Immature natural killer cell (primary cell): ENCODE data around the gene CPNE4. TPM values are rescaled to one million over a fixed set of nuclear protein-coding genes. Genes with fewer than 3 reads are reported as not detected.

Experiments used
- DNase-seq, 3 donors: peaks; one replicate each; pipeline ENCODE4 v3.0.0; 2022; ENCODE audit warnings: mixed read lengths in 1 of 3
- H3K27ac Mint-ChIP-seq, 6 donors: one replicate each; pipeline ENCODE4 v1.8.0; 2020; ENCODE audit warnings: mixed read lengths in 6 of 6, mild to moderate bottlenecking in 5 of 6, inconsistent platforms in 4 of 6, moderate library complexity in 3 of 6
- H3K27me3 Mint-ChIP-seq, 3 donors: one replicate each; pipeline ENCODE4 v1.8.0; 2020 to 2021; ENCODE audit warnings: low read depth in 3 of 3, mild to moderate bottlenecking in 3 of 3, mixed read lengths in 3 of 3, moderate library complexity in 3 of 3, inconsistent platforms in 1 of 3
- H3K36me3 Mint-ChIP-seq, 3 donors: one replicate each; pipeline ENCODE4 v1.8.0; 2020; ENCODE audit warnings: mixed read lengths in 3 of 3, inconsistent platforms in 2 of 3, mild to moderate bottlenecking in 2 of 3
- H3K4me1 Mint-ChIP-seq, 2 donors: one replicate each; pipeline ENCODE4 v1.8.0; 2020; ENCODE audit warnings: inconsistent platforms in 2 of 2, mild to moderate bottlenecking in 2 of 2, mixed read lengths in 2 of 2, moderate library complexity in 1 of 2
- H3K4me3 Mint-ChIP-seq, 5 donors: one replicate each; pipeline ENCODE4 v1.8.0; 2020; ENCODE audit warnings: mild to moderate bottlenecking in 5 of 5, mixed read lengths in 5 of 5, inconsistent platforms in 3 of 5, moderate library complexity in 3 of 5
- H3K9me3 Mint-ChIP-seq, 6 donors: one replicate each; pipeline ENCODE4 v1.8.0; 2020; ENCODE audit warnings: mild to moderate bottlenecking in 6 of 6, mixed read lengths in 6 of 6, inconsistent platforms in 4 of 6, moderate library complexity in 3 of 6
- polyA plus RNA-seq, 3 donors: library from polyadenylated mRNA; unstranded; fragments of 300-500 nt; fragmentation: Illumina TruSeq; gene quantifications; one replicate each; pipeline ENCODE4 v1.2.3, GENCODE V29; 2021

CPNE4 gene
- polyA plus RNA-seq, 3 donors from 2014 or later, result not detected

DNA sequence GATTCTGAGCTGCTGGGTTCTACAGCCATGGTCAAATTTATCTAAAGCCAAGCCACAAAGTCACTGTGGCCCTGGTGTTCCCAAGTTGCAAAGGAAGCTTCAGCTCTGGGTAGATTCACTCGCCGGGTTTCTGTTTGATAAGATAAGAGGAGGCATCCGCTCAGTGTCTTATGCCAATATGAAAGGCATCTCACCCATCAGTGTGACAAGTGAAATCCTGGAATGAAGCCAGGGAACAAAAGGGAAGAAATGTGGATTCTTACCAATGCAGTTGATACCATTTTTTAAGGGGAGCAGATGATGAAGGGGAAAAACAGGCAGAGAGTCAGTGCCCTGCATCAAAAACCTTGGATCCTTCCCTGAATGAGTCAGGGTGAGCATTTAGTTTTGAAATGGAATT lies 2.8 kb upstream of the CPNE4 start:
- peaks cover 0 to 3% (median 3%) of the 10 kb centered on the region in 3 donors for H3K36me3 Mint-ChIP-seq
- DNase-seq, result no peak
- H3K27ac Mint-ChIP-seq, result no peak overlapping the region
- peaks cover 2 to 7% of the 10 kb centered on the region in 2 donors for H3K4me1 Mint-ChIP-seq
- H3K27me3 Mint-ChIP-seq, result peaks cover 6 to 44% (median 18%) of the 10 kb centered on the region in 3 donors
- peaks cover 2 to 26% (median 6%) of the 10 kb centered on the region in 6 donors for H3K9me3 Mint-ChIP-seq
- H3K4me3 Mint-ChIP-seq, result no peak overlapping the region

DNA sequence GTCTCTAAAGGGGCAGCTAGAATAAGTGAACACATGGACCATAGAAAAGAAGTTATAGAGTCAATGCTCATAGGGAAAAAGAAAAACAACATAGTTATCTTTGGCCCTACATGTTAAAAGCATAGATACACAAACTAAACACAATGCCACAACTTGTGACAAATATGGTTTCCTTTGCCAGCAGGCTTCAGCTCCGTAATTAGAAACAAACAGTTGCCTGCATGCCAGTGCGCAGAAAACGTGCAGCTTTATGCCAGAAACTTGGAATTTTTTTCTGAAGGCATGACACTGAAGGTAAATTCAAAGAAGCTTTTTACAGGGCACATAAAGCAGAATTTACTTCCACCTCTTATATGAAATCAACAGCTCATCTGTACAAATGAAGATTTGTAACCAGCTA lies 2.2 kb upstream of the CPNE4 start:
- Mint-ChIP-seq H3K4me3 (no peak overlapping the region), H3K36me3 (peaks cover 0 to 3% (median 3%) of the 10 kb centered on the region in 3 donors), H3K27ac (no peak overlapping the region), H3K9me3 (peaks cover 2 to 26% (median 6%) of the 10 kb centered on the region in 6 donors), H3K27me3 (peaks cover 6 to 44% (median 18%) of the 10 kb centered on the region in 3 donors), H3K4me1 (peaks cover 2 to 7% of the 10 kb centered on the region in 2 donors)
- no peak for DNase-seq

DNA sequence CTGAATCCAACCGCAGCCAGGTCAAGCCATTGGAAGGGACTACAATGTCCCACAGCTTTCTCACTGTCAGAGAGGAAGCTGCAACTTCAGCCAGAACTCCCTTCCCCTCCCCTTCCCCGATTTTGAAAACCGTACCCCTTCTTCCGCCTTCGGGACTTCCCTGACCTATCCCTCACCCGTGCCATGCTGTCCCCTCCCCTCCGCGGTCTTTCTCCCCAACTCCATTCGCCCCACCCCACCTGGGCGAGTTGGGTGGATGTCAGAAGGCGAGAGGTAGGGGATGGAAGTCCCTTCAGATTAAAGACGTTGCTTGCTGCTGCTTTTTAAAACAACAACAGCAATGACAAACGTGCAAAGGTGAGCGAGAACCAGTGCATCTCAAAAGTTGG lies 723 bp downstream of the CPNE4 start:
- peaks cover 2 to 26% (median 6%) of the 10 kb centered on the region in 6 donors for H3K9me3 Mint-ChIP-seq
- DNase-seq, result no peak
- peaks cover 0 to 3% (median 3%) of the 10 kb centered on the region in 3 donors for H3K36me3 Mint-ChIP-seq
- H3K4me1 Mint-ChIP-seq, result peaks cover 2 to 7% of the 10 kb centered on the region in 2 donors
- H3K4me3 Mint-ChIP-seq, result peak overlapping the region in 1 of 5 donors; percentile 54
- peaks cover 9 to 47% (median 21%) of the 10 kb centered on the region in 3 donors for H3K27me3 Mint-ChIP-seq
- H3K27ac Mint-ChIP-seq, result no peak overlapping the region

DNA sequence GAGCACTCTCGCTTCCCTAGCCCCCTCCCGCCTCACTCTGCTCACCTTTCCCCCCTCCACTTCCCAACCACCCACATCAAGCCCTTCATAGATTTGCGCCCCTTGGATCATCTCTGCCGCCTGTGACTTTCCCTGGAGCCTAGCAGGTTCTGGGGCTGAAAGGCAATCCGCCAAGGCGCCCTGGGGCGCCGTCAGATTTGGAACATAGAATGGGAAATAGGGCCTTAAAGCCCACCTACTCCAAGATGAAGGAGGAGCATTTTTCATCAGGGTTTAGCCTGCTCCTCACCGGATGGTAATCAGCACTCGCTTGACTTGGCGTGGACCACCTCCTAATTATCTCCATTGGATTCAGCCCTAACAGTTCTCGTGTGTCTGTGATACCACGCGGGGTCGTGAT lies 1.3 kb downstream of the CPNE4 start:
- Mint-ChIP-seq H3K4me3 (no peak overlapping the region), H3K27ac (no peak overlapping the region), H3K4me1 (peaks cover 2 to 7% of the 10 kb centered on the region in 2 donors), H3K27me3 (peaks cover 9 to 47% (median 21%) of the 10 kb centered on the region in 3 donors), H3K36me3 (peaks cover 0 to 3% (median 3%) of the 10 kb centered on the region in 3 donors), H3K9me3 (peaks cover 2 to 26% (median 6%) of the 10 kb centered on the region in 6 donors)
- no peak for DNase-seq

DNA sequence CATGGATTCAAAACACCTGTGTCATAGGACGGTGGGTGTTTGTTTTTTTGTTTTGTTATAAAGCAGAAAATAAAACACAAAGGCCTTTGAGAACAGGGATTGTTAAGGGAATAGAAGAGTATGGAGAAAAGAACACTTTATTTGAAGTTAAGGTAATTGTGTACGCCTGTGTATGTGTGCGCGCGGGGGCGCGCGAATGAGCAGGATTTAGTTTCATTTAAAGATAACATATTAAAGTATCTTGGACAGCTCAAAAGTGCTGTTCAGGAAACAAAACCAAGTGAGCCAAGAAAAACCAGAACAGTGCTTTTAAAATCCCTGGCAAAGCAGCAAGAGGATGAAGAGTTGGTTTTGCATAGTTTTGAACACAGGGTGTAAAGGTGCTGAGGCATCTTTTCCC lies 1.9 kb downstream of the CPNE4 start:
- peaks cover 2 to 26% (median 6%) of the 10 kb centered on the region in 6 donors for H3K9me3 Mint-ChIP-seq

DNA sequence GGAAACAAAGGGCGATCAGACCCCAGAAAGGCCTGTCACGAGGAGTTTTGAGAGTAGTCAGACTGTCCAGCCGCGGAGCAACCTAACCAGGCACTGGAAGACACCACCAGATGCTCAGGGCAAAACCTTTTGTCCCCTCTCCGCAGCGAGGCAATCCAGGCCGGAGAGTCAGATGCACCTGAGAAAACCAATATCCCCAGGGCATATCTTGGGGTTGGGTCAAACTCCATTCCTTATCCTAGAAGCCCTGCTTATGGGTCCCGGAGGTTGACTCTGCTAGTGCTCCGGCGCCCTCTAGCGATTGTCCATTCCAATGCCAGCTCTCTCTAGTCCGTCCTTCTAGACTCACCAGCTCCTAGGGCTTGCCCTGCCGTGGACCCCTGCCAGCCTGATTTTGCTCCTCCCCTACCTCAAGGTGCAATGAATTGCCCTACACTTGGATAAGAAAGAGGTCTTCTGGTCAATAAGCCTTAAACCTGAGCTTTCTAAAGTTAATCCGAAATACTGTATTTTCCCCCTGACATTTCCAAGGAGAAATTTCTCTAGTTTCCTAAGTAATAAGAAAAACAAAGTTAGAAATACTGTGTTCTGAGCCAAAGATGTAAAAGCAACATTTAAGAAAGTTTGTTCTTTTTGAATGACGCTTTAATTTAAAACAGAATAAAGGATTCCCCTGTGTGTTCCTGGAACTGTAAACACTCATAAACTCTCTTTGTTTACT lies 5.5 kb downstream of the CPNE4 start:
- Mint-ChIP-seq H3K27me3 (peaks cover 13 to 22% (median 13%) of the 10 kb centered on the region in 3 donors), H3K9me3 (peaks cover 0 to 17% (median 0%) of the 10 kb centered on the region in 6 donors), H3K27ac (no peak overlapping the region), H3K36me3 (peaks cover 0 to 1% (median 0%) of the 10 kb centered on the region in 3 donors), H3K4me1 (peaks cover 0 to 3% of the 10 kb centered on the region in 2 donors), H3K4me3 (no peak overlapping the region)
- DNase-seq, result peak in 2 of 3 donors; percentile 25 to 28

More for the DNA sequence above, 1.9 kb downstream of the CPNE4 start:
- peaks cover 2 to 7% of the 10 kb centered on the region in 2 donors for H3K4me1 Mint-ChIP-seq
- peaks cover 9 to 44% (median 19%) of the 10 kb centered on the region in 3 donors for H3K27me3 Mint-ChIP-seq
- DNase-seq, result no peak
- H3K27ac Mint-ChIP-seq, result no peak overlapping the region
- H3K4me3 Mint-ChIP-seq, result no peak overlapping the region
- H3K36me3 Mint-ChIP-seq, result peaks cover 0 to 3% (median 3%) of the 10 kb centered on the region in 3 donors

DNA sequence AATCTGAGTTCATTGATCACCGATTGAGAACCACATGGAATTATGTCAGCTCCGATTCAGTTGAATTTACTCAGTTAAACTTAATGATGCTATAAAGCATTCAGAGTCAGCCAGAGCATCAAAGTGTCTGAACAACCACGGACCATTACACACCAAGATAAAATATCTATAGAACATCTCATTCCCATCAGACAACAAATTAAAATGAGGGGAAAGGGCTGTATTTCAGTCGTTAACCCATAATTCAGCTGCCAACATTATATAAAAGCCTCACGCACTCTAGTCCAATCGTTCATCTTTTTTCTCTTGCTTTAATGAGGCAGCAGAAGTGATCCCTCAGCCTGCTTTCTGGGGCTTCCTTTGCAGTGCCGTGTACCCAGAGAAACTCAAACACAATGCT lies 11.9 kb downstream of the CPNE4 start:
- Mint-ChIP-seq H3K36me3 (no peaks in the 10 kb centered on the region), H3K9me3 (no peaks in the 10 kb centered on the region), H3K27ac (no peak overlapping the region), H3K4me1 (no peaks in the 10 kb centered on the region), H3K4me3 (no peak overlapping the region), H3K27me3 (peaks cover 3 to 6% (median 4%) of the 10 kb centered on the region in 3 donors)
- no peak for DNase-seq

DNA sequence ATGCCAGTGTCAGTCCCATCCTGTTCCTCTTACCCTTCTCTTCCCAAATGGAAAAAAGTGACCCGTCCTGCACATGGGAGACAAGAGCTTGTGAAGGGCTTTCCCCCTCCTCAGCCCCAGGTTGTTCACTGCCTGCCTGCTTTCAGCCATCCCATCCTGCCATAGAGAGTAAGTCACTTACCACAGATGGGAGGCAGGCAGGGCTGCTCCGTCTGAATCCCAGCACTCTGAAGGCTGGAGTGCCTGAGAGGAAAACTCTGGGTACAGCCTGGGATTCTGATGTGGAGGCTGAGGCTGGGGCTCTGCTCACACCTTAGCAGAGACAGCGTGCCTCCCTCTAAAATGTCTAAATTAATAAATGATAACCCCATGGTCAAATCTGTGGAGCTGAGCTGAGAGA lies 14.8 kb downstream of the CPNE4 start:
- no peak for DNase-seq
- no peak overlapping the region for H3K27ac Mint-ChIP-seq
- peaks cover 0 to 4% (median 0%) of the 10 kb centered on the region in 6 donors for H3K9me3 Mint-ChIP-seq
- H3K36me3 Mint-ChIP-seq, result no peaks in the 10 kb centered on the region
- no peak overlapping the region for H3K4me3 Mint-ChIP-seq
- peaks cover 0 to 4% (median under 1%) of the 10 kb centered on the region in 3 donors for H3K27me3 Mint-ChIP-seq
- H3K4me1 Mint-ChIP-seq, result no peaks in the 10 kb centered on the region

DNA sequence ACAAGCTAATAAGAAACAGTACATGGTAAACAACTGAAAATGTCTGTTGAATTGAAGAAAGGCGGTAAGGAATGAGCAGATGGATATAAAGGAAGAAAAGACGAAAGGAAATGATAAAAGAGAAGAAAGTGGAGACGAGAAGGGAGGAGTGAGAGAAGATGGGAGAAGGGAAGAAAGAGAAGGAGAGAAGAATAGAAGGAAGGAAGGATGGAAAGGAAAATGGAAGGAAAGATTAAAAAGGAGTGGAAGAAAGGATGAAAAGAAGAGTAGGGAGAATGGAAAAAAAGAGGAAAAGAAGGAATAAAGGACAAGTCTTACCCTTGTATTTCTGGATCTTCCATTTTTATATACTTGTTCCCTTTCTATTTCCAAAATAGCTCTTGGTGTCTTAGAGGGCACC lies 17.7 kb downstream of the CPNE4 start:
- Mint-ChIP-seq H3K27me3 (peaks cover 0 to 4% (median 0%) of the 10 kb centered on the region in 3 donors), H3K4me1 (no peaks in the 10 kb centered on the region), H3K4me3 (no peak overlapping the region), H3K9me3 (peaks cover 0 to 4% (median 0%) of the 10 kb centered on the region in 6 donors), H3K27ac (no peak overlapping the region), H3K36me3 (no peaks in the 10 kb centered on the region)
- DNase-seq, result no peak

DNA sequence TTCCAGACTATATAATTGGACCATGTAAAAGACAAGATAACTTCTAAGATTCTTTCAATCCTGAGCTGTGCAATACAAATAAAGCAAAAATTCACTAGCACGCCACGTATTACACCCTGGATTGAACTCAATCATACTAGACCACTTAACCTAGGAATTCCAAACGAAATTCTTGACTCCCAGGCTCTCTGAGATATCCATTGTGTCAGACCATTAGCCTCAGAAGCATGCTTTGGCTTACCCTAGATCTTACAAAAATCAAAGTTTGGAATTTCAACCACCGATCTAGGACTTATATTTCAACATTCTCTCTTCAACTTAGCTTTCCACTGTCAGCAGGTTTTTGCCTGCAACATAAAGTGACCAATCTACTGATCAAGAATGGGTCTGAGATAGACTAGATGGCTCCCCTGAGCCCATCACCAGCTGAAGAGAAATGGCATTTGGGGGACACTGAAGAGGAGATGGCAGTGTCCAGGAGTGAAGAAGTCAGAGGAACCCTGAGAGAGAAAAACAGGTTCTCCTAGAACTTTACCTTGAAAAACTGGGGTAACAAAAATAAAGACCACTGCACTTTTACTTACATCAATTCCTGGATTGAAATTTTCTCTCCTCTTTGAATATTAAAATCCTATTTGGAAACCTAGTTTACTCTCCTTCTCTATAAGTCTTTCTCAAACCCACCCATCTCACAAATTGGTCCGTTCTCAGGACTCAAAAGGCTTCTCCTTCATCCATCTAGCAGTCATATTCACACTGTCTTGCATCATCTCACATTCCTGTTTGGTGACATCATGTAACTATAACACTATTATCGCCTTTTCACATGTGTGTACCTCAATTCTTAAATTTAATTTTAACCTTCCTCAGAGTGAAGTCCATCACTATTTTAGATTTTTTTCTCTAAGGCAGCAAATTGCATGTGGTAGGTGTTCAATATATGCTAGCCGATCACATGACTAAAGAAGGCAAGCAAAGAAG lies 18.5 kb downstream of the CPNE4 start:
- no peaks in the 10 kb centered on the region for H3K36me3 Mint-ChIP-seq
- no peak overlapping the region for H3K27ac Mint-ChIP-seq
- no peaks in the 10 kb centered on the region for H3K4me1 Mint-ChIP-seq
- H3K9me3 Mint-ChIP-seq, result peaks cover 0 to 4% (median 0%) of the 10 kb centered on the region in 6 donors
- no peak overlapping the region for H3K4me3 Mint-ChIP-seq
- peaks cover 0 to 4% (median 0%) of the 10 kb centered on the region in 3 donors for H3K27me3 Mint-ChIP-seq
- DNase-seq, result no peak

DNA sequence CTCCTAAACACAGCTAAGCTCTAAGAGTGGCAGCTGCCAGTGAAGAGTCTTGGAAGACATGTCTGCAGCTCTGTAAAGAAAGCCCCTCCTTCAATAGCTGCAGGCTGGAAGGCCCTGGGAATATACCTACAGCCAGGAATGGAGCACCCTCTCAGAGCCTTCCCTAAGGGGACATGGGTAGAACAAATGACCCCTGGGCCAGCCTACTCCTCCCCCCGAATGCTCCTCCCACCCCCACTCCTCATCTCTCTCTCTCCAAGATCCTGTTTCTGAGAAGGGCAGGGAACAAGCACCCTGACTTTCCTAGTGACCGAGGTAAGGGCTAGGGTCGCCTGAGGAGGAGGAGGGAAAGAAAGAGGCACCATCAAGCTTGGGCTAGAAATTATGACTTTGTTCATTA lies 20.7 kb downstream of the CPNE4 start:
- H3K9me3 Mint-ChIP-seq, result peaks cover 0 to 4% (median 0%) of the 10 kb centered on the region in 6 donors
- no peak for DNase-seq
- H3K36me3 Mint-ChIP-seq, result no peaks in the 10 kb centered on the region
- no peaks in the 10 kb centered on the region for H3K4me1 Mint-ChIP-seq
- peaks cover 0 to 1% (median 0%) of the 10 kb centered on the region in 3 donors for H3K27me3 Mint-ChIP-seq
- no peak overlapping the region for H3K27ac Mint-ChIP-seq
- no peak overlapping the region for H3K4me3 Mint-ChIP-seq

DNA sequence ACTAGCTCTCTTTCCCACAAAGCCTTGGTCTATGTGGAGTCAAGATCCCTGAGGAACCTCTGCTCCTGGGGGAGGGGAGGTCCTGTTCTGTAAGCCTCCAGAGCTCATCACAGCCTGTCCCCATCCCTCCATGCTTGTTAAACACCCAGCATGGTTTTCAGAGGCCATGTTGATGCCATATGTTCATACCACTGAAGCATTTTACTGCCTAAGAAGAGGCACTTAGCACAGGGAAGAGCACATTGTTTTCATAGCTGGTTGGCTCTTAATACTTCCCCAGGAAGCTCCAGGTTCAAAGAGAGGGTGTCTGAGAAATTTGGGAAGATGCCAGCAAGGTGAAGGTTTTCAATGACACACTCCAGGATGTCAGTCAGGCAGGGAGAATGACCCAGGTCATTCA lies 25.6 kb downstream of the CPNE4 start:
- H3K27ac Mint-ChIP-seq, result no peak overlapping the region
- H3K36me3 Mint-ChIP-seq, result no peaks in the 10 kb centered on the region
- H3K4me1 Mint-ChIP-seq, result no peaks in the 10 kb centered on the region
- H3K4me3 Mint-ChIP-seq, result no peak overlapping the region
- H3K27me3 Mint-ChIP-seq, result peaks cover 0 to 1% (median 0%) of the 10 kb centered on the region in 3 donors
- no peak for DNase-seq
- no peaks in the 10 kb centered on the region for H3K9me3 Mint-ChIP-seq

DNA sequence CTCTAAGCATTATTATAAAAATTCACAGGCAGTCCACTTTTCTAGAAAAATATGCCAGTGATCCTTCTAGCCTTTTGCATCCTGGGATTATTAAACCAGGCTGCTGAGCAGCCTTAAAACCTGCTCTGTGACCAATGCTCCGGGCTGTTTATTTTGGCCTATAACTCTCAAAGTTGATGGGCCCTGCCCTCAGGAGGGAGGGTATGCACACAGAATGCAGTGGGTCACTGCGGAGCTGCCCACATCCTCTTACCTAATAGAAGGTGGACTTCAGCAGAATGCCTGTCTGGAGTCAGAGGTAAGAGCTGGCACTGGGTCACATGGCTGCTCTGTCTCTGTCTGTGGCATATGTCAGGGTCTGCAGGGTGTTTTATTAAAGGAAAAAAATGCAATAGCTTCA lies 26.0 kb downstream of the CPNE4 start:
- no peak for DNase-seq

DNA sequence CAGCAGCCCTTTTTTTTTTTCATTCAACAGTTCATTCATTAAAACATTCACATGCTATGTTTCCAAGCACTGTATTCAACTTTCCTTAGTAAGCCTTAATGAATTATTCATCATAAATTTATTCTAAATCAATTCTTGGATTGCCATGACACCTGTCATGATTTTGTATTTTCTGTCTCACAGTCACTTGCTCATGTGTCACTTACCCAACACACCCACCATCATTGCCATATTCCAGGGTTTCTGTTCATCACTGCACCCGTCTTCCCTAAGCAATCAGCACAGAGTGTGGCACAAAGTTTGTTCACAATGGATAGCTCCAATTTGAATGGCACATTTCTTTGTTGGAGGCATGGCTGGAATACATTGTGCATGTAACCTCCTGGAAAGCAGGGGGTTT lies 27.2 kb downstream of the CPNE4 start:
- no peaks in the 10 kb centered on the region for H3K9me3 Mint-ChIP-seq
- H3K4me1 Mint-ChIP-seq, result no peaks in the 10 kb centered on the region
- H3K27ac Mint-ChIP-seq, result no peak overlapping the region

More for the DNA sequence above, 26.0 kb downstream of the CPNE4 start:
- Mint-ChIP-seq H3K9me3 (no peaks in the 10 kb centered on the region), H3K27ac (no peak overlapping the region), H3K27me3 (peaks cover 0 to 1% (median 0%) of the 10 kb centered on the region in 3 donors), H3K36me3 (no peaks in the 10 kb centered on the region), H3K4me1 (no peaks in the 10 kb centered on the region), H3K4me3 (no peak overlapping the region)

More for the DNA sequence above, 27.2 kb downstream of the CPNE4 start:
- peaks cover 0 to 1% (median 0%) of the 10 kb centered on the region in 3 donors for H3K27me3 Mint-ChIP-seq
- no peak overlapping the region for H3K4me3 Mint-ChIP-seq
- no peaks in the 10 kb centered on the region for H3K36me3 Mint-ChIP-seq
- no peak for DNase-seq
